Endodermal cell (in vitro differentiated cells): Measurements from ENCODE around the gene TRIM33. TPM values are rescaled to one million over a fixed set of nuclear protein-coding genes. Genes with fewer than 3 reads are reported as not detected.
A peak's percentile ranks its signal among the peaks of the same experiment; 100 is the strongest.

ENCODE experiments used
- DNase-seq: peaks from one replicate; pipeline ENCODE4 v3.0.0-alpha.2; 2017
- H3K27ac ChIP-seq: 2 replicates; pipeline ENCODE4 v1.5.1; 2013; ENCODE audit warnings: mild to moderate bottlenecking, low read depth, low read length, moderate library complexity
- H3K27me3 ChIP-seq: 2 replicates; pipeline ENCODE4 v1.6.1; 2013; ENCODE audit warnings: mild to moderate bottlenecking, low read length, moderate library complexity; ENCODE audit not compliant: insufficient read depth, control insufficient read depth, poor library complexity, severe bottlenecking
- H3K36me3 ChIP-seq: 2 replicates; pipeline ENCODE4 v1.7.0; 2013; ENCODE audit warnings: mild to moderate bottlenecking, low read length, moderate library complexity; ENCODE audit not compliant: control insufficient read depth, insufficient read depth
- H3K4me1 ChIP-seq: one replicate; pipeline ENCODE4 v1.7.0; 2013; ENCODE audit warnings: low read length; ENCODE audit not compliant: control insufficient read depth, insufficient read depth
- H3K4me3 ChIP-seq: 2 replicates; pipeline ENCODE4 v1.5.1; 2013; ENCODE audit warnings: mild to moderate bottlenecking, low read length, moderate library complexity
- H3K9ac ChIP-seq: 2 replicates; pipeline ENCODE4 v1.6.1; 2013; ENCODE audit warnings: mild to moderate bottlenecking, low read length, moderate library complexity; ENCODE audit not compliant: poor library complexity, severe bottlenecking; ENCODE audit errors: extremely low read depth
- H3K9me3 ChIP-seq: 2 replicates; pipeline ENCODE4 v1.6.1; 2013; ENCODE audit warnings: mild to moderate bottlenecking, low read length, moderate library complexity; ENCODE audit not compliant: control insufficient read depth
- H3K27ac Mint-ChIP-seq: 2 replicates; pipeline ENCODE4 v1.8.0; 2020; ENCODE audit warnings: mixed read lengths
- H3K27me3 Mint-ChIP-seq: 2 replicates; pipeline ENCODE4 v1.8.0; 2021; ENCODE audit warnings: mild to moderate bottlenecking, mixed read lengths; ENCODE audit not compliant: insufficient read depth
- H3K36me3 Mint-ChIP-seq: 2 replicates; pipeline ENCODE4 v1.8.0; 2020; ENCODE audit warnings: low read depth, mixed read lengths
- H3K4me1 Mint-ChIP-seq: 2 replicates; pipeline ENCODE4 v1.8.0; 2020; ENCODE audit warnings: mixed read lengths
- H3K4me3 Mint-ChIP-seq: 2 replicates; pipeline ENCODE4 v1.8.0; 2020; ENCODE audit warnings: mild to moderate bottlenecking, moderate library complexity, mixed read lengths
- H3K9me3 Mint-ChIP-seq: 2 replicates; pipeline ENCODE4 v1.8.0; 2020; ENCODE audit warnings: mild to moderate bottlenecking, mixed read lengths
- WGBS, 2 experiments: methylation state at CpG; one replicate each; pipeline versions ENCODE4 v1.1.5 to v1.1.7; 2013; ENCODE audit warnings: missing lambda C conversion rate in 2 of 2, mixed read lengths in 1 of 2; ENCODE audit not compliant: insufficient coverage in 1 of 2, insufficient read length in 1 of 2; 5-methylcytosine and 5-hydroxymethylcytosine counted together
- total RNA-seq, 2 donors: library from RNA; stranded (reverse); fragmentation: NEBNext Ultra II Directional in 1 of 2; extraction: Animal tissue kit (Norgen Biotek cat#: 25700) in 1 of 2; gene quantifications; 2 replicates in 1 of 2; 3 replicates in 1 of 2; pipeline ENCODE4 v1.2.1, GENCODE V29; 2021
- TF ChIP-seq, protein P1 (sequence below): fragments of 200-600 bp; sonication (generic); conservative IDR thresholded peaks from 2 replicates; pipeline ENCODE4 v1.5.0; 2021; ENCODE audit warnings: antibody characterized with exemption, mild to moderate bottlenecking

TRIM33 gene
- total RNA-seq, 2 donors from 2014 or later, result 47.2 to 50.6 TPM

DNA sequence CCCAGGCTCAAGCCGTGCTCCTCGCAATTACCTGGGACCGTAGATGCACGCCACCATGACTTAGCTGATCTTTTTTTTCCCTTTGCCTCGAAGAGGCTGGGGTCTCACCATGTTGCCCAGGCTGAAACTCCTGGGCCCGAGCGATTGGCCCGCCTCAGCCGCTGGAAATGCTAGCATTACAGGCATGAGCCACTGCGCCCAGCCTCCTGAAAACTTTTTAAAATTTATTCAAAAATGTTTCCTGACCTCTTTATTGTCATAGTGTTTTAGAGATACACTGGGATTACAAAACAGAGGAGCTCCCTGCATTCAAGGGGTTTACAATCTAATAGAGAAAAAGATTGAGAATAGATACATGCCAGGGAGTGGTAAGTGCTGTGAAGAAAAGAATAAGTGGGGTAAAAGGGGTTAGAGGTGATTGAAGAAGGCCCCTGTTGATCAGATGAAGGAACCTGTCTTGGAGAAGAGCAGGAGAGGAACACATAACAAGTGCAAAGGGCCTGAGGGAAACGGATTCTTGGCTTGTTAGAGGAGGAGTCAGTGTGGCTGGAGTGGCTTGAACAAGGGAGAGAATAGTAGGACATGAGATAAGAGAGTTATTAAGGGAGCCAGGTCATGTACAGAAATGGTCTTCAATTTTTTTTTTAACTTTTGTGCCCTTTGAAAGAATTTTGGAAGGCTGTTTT is 1.7 kb upstream of the TRIM33 start:
- Mint-ChIP-seq H3K4me1 (peaks cover 23% of the 10 kb centered on the region), H3K4me3 (peak overlapping the region; percentile 91), H3K9me3 (peaks cover 5% of the 10 kb centered on the region), H3K27me3 (peaks cover 21% of the 10 kb centered on the region), H3K27ac (peak overlapping the region; percentile 66), H3K36me3 (no peaks in the 10 kb centered on the region)
- TF ChIP-seq, protein P1, sequence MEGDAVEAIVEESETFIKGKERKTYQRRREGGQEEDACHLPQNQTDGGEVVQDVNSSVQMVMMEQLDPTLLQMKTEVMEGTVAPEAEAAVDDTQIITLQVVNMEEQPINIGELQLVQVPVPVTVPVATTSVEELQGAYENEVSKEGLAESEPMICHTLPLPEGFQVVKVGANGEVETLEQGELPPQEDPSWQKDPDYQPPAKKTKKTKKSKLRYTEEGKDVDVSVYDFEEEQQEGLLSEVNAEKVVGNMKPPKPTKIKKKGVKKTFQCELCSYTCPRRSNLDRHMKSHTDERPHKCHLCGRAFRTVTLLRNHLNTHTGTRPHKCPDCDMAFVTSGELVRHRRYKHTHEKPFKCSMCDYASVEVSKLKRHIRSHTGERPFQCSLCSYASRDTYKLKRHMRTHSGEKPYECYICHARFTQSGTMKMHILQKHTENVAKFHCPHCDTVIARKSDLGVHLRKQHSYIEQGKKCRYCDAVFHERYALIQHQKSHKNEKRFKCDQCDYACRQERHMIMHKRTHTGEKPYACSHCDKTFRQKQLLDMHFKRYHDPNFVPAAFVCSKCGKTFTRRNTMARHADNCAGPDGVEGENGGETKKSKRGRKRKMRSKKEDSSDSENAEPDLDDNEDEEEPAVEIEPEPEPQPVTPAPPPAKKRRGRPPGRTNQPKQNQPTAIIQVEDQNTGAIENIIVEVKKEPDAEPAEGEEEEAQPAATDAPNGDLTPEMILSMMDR, result no peak
- Histone ChIP-seq H3K9ac (no peak overlapping the region), H3K4me3 (peak overlapping the region; percentile 91), H3K9me3 (no peaks in the 10 kb centered on the region), H3K27me3 (peaks cover 8% of the 10 kb centered on the region), H3K27ac (no peak overlapping the region), H3K4me1 (no peaks in the 10 kb centered on the region), H3K36me3 (no peaks in the 10 kb centered on the region)
- DNase-seq, result no peak
- WGBS, 2 experiments, result 90 to 93% methylated on average over 10 to 11 of the region's 11 CpGs

DNA sequence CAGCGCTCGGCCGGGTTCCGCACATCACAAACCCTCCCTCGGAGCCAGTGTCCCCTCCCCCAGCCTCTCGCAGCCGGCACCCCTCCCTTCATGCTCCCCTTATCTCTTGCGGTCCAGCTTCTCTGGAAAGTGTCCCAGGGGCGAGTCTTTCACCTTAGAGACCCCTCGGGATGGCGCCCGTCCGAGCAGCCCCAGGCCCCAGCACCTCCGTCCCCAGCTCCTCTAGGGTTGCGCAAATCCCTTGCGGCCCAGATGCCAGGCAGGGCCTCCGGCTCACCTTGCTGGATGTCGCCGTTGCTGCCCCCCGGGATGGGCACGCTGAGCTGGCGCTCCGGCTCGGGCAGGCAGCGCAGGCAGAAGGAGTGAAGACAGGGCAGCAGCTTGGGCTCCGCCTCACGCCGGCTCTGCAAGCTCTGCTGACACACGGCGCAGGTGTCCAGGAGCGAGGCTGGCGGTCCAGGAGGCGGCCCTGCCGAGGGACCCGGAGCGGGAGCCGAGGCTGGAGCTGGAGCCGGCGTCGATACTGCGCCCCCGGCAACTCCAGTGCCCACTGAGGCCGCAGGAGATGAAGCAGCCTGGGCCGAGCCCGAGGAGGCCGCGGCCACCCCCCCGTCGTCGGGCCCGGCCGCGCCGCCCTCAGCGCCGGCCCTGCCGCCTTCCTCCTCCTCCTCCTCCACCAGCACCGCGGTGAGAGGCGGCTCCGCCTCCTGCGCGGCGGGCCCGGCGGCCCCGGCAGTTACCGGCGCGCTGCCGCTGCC is 550 bp downstream of the TRIM33 start:
- Mint-ChIP-seq H3K9me3 (no peaks in the 10 kb centered on the region), H3K36me3 (peaks cover 15% of the 10 kb centered on the region), H3K4me3 (peak overlapping the region; percentile 91), H3K27ac (peak overlapping the region; percentile 63), H3K27me3 (peaks cover 21% of the 10 kb centered on the region), H3K4me1 (peaks cover 27% of the 10 kb centered on the region)
- 0% methylated on average over 17 to 71 of the region's 71 CpGs for WGBS, 2 experiments
- H3K9me3 ChIP-seq, result no peaks in the 10 kb centered on the region
- H3K9ac ChIP-seq, result peak overlapping the region; percentile 80
- TF ChIP-seq, protein P1, result no peak
- H3K4me1 ChIP-seq, result no peaks in the 10 kb centered on the region
- H3K4me3 ChIP-seq, result peak overlapping the region; percentile 91
- peaks cover 8% of the 10 kb centered on the region for H3K27me3 ChIP-seq
- H3K27ac ChIP-seq, result peak overlapping the region; percentile 93
- peak; percentile 79 for DNase-seq
- peaks cover 16% of the 10 kb centered on the region for H3K36me3 ChIP-seq

DNA sequence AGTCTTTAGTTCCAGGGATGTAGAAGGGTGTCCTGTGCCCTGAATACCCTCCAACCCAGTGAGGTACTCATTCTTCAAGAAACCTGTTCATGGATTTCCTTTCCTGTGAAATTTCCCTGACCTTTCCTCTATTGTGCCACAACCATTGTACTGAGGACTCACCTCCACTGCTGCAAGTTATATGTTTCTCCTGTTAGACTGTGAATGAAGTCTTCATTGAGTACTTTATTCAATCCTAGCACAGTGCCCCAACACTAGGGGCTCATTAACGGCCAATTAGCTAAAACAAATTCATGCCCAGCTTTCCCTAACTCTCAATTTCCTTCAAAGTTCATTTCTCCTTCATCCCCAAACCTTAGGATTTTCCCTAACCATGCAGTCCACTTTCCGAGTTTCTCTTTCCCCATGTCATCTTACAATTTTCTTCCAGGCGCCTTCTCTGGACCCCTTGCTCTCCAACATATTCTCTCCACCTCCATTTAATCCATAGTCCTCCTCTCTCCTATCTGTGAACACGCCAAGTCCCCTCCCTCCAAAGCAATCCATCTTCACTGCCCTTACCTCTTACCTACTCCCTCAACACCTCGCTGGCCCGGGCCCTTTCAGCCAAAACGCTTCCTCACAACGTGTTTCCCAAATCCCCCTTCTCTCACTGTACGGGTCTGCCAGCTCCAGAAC is 1.3 kb downstream of the TRIM33 start:
- peak overlapping the region; percentile 63 for H3K27ac Mint-ChIP-seq
- H3K9me3 Mint-ChIP-seq, result no peaks in the 10 kb centered on the region
- Histone ChIP-seq H3K27me3 (peaks cover 8% of the 10 kb centered on the region), H3K9ac (peak overlapping the region; percentile 80), H3K4me3 (peak overlapping the region; percentile 91), H3K36me3 (peaks cover 22% of the 10 kb centered on the region), H3K4me1 (no peaks in the 10 kb centered on the region), H3K9me3 (no peaks in the 10 kb centered on the region), H3K27ac (no peak overlapping the region)
- DNase-seq, result no peak
- peaks cover 27% of the 10 kb centered on the region for H3K4me1 Mint-ChIP-seq
- peak overlapping the region; percentile 91 for H3K4me3 Mint-ChIP-seq
- peaks cover 21% of the 10 kb centered on the region for H3K36me3 Mint-ChIP-seq
- WGBS, 2 experiments, result 0 to 1% methylated on average over 9 of the region's 9 CpGs
- H3K27me3 Mint-ChIP-seq, result peaks cover 17% of the 10 kb centered on the region
- TF ChIP-seq, protein P1, result no peak
